HuH-7 (cell line): ENCODE measurements around the gene LIME1.
"Not testable (repeated sequence)": the region's sequence is repeated elsewhere in the genome, so short reads cannot be mapped to it uniquely, and the experiment has no call there.

Experiments used
- DNase-seq: peaks from one replicate; pipeline ENCODE4 v3.0.0; 2011; ENCODE audit warnings: low spot score

The LIME1 gene

DNA sequence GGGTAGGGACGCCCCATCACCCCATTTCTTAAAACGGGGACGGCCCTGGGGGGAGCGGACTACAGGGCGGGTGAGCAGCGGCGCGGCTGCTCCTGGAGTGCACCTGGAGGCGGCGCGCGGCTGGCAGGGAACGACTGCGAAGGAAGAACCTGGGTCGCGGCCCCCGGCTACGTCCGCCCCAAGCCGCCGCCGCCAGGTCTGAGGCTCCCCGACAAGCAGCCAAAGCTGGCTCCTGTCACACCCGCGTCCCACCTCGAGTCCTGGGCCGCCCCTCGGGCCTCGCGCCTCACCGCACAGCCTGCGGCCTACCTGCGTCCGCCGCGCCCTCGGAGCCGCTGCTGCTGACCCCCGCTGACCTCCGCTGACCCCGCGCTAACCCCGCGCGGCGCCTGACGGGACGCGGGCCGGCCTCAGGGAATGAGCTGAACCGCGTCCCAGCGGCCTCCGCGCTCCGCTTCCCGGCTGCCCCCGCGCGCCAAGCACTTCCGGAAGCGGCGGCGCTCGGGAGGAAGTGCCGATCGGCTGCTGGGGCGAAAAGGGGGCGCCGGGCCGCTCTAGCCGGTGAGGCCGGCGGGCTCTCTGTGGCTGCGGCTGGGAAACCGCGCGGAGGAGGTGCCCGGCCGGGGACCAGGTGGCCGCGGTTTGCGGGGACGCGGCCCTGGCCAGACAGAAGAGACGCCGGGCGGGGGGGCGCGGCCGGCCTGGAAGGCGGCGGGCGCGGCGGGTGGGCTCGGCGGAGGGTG, 28.7 kb upstream of the LIME1 start, which contains the start of the genes ARFRP1 and ZGPAT:
Gene ARFRP1 (minus strand): TSS at position 419 of the 743 bp plus-strand sequence. CDS start 885 bp downstream, outside the sequence.
Gene ZGPAT (plus strand): TSS at position 482 of the 743 bp plus-strand sequence. CDS start 542 bp downstream, outside the sequence.
- DNase-seq = peak; percentile 95

DNA sequence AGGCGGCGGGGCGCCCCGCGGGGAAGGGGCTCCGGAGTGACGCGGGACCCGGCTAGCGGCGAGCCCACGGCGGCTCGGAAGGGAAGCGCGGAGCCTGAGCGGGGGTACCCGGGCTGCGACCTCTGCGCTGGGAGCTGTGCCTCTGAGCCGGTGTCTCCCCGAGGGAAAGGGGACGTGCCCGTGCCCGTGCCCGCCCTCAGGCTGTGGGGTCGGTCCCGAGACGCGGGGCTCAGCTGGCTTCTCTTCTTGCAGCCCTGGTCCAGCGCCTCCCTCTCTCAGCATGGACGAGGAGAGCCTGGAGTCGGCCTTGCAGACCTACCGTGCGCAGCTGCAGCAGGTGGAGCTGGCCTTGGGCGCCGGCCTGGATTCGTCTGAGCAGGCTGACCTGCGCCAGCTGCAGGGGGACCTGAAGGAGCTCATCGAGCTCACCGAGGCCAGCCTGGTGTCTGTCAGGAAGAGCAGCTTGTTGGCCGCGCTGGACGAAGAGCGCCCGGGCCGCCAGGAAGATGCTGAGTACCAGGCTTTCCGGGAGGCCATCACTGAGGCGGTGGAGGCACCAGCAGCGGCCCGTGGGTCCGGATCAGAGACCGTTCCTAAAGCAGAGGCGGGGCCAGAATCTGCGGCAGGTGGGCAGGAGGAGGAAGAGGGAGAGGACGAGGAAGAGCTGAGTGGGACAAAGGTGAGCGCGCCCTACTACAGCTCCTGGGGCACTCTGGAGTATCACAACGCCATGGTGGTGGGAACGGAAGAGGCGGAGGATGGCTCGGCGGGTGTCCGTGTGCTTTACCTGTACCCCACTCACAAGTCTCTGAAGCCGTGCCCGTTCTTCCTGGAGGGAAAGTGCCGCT, 27.9 kb upstream of the LIME1 start:
- DNase-seq = peak; percentile 30

DNA sequence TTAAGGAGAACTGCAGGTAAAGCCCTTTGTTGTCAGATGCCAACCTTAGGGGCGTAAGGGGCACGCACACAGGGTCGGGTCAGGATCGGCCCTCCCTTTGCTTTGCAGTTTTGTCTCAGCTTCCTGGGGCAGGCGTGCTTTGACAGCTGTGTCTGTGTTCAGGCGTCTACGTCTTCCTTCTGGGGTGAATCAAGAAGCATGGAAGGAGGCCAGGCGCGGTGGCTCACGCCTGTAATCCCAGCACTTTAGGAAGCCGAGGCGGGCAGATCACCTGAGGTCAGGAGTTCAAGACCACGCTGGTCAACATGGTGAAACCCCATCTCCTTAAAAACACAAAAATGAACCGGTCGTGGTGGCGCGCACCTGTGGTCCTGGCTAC, 27.3 kb upstream of the LIME1 start:
- DNase-seq = no peak

DNA sequence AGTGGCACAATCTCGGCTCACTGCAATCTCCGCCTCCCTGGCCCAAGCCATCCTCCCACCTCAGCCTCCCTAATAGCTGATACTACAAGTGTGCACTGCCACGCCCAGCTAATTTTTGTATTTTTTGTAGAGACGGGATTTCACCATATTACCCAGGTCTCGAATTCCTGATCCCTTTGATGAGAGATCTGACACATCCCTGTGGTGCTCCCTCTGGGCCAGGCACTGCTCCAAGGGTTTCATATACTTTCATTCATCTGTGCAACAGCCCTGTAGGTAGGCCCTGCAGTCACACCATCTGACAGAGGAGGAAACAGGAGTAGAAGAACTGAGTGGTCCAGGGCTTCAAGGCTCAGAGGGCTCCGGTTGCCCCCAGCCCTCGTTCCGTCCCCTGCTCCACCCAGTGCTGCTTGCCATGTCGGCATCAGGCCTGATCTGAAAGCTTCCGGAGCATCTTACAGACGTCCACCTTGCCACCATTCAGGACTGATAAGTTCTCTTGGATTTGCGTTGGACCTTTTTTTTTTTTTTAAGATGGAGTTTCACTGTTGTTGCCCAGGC, 25.3 kb upstream of the LIME1 start:
- no peak for DNase-seq

DNA sequence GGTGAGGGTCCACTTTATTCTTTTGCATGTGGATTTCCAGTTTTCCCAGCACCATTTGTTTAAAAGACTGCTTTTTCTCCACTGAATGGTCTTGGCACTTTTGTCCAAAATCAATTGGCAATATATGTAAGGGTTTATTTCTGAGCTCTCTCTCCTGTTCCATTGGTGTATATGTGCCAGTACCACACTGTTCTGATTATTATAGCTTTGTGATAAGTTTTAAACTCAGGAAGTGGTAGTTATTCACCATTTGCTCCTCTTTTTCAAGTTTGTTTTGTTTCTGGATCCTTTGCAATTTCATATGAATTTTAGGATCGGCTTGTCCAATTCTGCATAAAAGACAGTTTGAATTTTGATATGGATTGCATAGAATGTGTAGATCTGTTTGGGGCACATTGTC, 24.3 kb upstream of the LIME1 start:
- DNase-seq = no peak

DNA sequence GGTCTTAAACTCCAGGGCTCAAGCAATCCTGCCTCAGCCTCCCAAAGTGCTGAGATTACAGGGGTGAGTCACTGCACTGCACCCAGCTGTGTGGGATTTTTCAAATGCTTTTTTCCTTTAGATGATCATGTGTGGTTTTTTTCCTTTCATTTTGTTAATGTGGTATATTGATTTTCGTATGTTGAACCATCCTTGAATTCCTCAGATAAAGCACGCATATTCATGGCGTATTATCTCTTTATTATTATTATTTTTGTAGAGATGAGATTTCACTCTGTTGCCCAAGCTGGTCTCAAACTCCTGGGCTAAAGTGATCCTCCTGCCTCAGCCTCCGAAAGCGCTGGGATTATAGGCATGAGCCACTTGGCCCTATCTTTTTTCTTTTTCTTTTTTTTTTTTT, 21.6 kb upstream of the LIME1 start:
- no peak for DNase-seq

DNA sequence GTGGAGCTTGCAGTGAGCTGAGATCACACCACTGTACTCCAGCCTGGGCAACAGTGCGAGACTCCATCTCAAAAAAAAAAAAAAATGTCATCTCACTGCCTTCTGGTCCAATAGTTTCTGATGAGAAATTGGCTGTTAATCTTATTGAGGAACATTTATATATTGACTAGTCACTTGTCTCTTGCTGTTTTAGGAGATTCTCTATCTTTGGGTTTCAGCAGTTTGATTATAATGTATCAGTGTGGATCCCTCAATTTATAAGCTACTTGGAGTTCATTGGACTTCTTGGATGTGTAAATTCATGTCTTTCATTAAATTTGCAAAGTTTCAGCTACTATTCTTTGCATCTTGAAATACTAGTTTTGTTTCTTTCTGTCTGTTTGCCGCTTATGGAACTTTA, 17.5 kb upstream of the LIME1 start:
- DNase-seq = no peak

DNA sequence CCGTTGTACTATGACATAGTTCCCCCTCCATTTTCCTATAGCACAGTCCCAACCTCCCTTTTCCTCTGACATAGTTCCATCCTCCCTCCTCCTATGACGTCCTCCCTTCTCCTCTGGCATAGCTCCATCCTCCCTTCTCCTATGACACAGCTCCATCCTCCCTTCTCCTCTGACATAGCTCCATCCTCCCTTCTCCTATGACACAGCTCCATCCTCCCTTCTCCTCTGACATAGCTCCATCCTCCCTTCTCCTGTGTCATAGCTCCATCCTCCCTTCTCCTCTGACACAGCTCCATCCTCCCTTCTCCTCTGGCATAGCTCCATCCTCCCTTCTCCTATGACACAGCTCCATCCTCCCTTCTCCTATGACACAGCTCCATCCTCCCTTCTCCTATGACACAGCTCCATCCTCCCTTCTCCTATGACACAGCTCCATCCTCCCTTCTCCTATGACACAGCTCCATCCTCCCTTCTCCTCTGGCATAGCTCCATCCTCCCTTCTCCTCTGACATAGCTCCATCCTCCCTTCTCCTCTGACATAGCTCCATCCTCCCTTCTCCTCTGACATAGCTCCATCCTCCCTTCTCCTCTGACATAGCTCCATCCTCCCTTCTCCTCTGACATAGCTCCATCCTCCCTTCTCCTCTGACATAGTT, 13.4 kb upstream of the LIME1 start:
- DNase-seq = not testable (repeated sequence)

DNA sequence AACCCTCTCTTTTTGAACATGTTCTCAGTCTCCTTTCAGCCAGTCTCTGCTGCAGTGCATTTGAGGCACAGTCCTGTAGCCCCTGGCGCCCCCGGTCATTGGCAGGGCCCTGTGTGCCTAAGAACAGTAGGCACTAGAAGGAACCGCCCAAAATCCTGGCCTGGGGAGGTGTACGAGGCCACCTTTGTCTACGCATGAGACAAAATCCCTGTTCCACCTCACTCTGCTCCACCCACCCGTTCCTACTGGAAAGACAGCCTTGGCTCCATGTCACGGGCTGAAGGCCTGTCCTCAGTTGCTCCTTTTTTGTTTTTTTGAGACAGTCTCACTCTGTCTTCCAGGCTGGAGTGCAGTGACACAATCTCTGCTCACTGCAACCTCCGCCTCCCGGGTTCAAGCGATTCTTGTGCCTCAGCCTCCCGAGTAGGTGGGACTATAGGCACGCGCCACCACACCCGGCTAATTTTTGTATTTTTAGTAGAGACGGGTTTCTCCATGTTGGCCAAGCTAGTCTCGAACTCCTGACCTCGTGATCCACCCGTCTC, 6.2 kb upstream of the LIME1 start:
- not testable (repeated sequence) for DNase-seq

DNA sequence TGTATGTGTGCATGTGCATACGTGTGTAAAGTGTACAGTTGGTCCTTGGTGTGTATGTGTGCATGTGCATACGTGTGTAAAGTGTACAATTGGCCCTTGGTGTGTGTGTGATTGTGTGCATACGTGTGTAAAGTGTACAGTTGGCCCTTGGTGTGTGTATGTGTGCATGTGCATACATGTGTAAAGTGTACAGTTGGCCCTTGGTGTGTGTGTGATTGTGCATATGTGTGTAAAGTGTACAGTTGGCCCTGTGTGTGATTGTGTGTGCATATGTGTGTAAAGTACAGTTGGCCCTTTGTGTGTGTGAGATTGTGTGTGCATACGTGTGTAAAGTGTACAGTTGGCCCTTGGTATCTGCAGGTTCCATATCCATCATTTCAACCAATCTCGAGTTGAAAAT, 5.1 kb upstream of the LIME1 start:
- DNase-seq = no peak

DNA sequence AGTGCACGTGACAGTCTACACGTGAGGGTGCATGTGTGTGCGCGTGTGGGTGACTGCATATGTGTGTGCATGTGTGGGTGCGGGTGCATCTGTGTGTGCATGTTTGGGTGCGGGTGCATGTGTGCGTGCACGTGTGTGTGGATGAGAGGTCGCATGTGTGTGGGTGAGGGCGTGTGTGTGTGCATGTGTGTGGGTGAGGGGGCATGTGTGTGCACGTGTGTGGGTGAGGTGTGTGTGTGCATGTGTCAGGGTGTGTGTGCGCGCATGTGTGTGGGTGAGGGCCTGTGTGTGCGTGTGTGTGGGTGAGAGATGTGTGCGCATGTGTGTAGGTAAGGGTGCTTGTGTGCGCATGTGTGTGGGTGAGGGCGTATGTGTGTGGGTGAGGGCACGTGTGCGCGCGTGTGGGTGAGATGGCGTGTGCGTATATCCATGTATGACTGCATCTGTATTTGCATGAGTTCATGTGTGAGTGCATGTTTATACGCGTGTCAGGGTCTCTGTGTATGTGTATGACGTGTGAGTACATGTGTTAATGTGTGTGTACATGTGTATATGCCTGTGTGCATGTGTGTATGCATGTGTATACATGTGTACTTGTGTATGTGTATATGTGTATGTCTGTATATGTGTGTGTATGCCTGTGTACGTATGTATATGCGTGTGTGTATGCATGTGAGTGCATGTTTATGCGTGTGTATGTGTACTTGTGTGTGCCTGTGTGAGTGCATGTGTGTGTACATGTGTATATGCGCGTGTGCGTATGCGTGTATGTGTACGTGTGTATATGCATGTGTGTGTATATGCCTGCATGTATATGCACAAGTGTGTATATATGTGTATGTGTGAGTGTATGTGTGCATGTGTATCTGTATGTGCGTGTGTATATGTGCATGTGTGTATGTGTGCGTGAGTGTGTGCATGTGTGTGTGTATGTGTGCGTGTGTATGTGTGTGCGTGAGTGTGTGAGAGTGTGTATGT, 4.1 kb upstream of the LIME1 start:
- DNase-seq = no peak

DNA sequence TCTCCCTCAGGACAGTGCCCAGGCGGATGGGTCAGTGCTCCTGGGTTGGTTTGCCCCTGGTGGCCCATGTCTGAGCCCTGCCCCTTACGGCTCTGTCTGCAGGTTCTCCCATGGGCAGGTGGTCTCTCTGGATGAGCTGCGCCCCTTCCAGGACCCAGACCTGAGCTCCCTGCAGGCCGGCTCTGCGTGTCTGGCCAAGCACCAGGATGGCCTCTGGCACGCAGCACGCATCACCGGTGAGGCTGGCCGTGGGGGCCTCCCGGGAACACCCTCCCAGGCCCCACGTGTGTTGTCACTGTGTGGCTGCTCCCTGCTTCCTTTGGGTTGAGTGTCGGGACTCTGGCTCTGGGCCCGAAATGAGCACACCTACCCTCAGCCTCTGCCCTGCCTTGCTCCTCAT, 3.3 kb upstream of the LIME1 start:
- no peak for DNase-seq

DNA sequence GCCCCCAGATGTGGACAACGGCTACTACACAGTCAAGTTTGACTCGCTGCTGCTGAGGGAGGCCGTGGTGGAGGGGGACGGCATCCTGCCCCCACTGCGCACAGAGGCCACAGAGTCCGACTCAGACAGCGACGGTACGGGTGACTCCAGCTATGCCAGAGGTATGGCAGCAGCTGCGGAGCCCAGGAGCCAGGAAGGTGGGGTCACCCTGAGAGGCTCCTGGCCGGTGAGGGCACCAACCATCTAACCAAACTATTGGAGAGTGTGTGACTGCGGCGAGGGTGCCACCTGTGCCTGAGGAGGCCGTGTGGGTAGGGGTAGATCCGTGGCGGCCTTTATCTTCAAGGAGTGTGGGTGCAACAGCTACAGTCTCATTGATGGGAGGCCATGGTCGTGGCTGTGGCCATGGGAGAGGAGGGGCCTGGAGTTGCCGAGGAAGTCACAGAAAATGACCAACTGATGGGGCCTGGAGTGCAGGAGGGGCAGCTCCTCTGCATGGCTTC, 2.8 kb upstream of the LIME1 start:
- DNase-seq = no peak

DNA sequence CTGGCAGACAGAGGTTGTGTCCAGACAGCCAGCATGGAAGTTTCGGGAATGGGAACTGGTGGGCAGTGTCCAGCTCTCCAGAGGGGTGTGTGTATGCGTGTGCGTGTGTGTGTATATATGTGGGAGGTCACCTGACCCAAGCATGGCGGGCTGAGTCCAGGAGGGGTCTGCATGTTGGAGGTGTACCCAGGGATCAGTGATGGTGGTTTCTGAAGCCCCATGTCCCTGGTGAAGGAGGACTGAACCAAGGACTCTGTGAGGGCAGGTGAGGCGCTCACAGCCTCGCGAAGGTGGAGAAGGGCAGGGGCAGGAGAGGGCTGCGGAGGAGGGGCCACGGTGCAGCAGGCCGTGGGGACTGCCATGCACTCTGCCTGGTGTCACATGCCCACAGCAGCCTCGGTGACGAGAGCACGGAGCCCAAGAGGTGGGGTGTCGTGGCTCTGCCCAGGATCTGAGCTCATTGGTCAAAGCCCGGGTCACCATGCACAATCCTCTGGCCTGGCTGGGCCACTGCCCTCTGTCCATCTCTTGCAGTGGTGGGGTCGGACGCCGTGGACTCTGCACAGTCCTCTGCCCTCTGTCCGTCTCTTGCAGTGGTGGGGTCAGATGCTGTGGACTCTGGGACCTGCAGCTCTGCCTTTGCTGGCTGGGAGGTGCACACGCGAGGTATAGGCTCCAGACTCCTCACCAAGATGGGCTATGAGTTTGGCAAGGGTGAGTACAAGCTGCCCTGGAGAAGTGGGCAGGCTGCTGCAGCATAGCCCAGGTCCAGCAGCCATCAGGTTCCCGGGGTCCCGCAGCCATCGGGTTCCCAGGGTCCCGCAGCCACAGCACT, 2.1 kb upstream of the LIME1 start:
- DNase-seq = no peak

DNA sequence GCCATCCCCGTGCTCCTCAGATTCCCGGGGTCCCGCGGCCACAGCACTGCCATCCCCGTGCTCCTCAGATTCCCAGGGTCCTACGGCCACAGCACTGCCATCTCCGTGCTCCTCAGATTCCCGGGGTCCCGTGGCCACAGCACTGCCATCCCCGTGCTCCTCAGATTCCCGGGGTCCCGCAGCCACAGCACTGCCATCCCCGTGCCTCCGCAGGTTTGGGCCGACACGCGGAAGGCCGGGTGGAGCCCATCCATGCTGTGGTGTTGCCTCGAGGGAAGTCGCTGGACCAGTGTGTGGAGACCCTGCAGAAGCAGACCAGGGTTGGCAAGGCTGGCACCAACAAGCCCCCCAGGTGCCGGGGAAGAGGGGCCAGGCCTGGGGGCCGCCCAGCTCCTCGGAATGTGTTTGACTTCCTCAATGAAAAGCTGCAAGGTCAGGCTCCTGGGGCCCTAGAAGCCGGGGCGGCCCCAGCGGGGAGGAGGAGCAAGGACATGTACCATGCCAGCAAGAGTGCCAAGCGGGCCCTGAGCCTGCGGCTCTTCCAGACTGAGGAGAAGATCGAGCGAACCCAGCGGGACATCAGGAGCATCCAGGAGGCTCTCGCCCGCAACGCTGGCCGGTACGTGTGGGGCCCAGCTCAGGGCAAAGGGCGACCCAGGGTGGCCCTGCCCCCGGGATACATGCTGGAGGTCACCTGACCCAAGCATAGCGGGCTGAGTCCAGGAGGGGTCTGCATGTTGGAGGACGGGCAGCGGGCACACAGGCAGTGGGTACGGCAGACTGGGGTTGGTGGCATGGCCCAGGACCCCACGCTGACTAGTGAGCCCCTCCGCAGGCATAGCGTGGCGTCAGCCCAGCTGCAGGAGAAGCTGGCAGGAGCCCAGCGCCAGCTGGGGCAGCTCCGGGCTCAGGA, 1.3 kb upstream of the LIME1 start:
- DNase-seq = no peak

DNA sequence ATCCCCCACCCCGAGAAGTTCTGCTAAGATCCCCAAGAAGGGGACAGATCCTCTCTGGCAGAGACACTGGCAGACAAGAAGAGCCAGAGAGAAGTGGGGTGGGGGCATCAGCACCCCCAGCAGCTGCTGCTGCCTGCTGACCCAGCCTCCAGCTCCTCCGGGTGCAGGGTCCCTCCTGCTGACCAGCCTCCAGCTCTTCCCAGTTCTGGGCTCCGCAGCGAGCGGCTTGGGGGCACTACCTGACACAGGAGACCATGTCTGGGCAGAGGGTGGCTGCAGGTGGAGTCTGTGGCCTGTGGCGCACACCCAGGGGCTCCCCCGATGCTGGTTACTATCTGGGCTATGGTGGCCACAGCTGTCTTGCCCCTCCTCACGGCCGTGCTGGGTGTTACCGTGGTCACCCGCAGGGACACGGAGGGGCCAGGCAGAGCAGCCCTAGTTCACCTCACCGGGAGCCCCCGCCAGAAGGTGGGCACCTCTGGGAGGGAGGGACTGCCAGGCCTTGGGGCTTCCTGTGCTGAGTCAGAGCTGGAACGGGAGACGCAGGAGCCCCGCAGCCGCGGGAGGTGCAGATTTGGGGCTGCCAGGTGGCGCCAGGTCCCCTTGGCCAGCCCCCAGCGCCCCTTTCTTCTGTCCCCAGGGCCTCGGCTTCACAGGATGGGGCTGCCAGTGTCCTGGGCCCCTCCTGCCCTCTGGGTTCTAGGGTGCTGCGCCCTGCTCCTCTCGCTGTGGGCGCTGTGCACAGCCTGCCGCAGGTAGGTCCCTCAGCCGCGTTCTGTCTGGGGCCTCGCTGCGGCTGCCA, 630 bp downstream of the LIME1 start:
- DNase-seq = no peak

DNA sequence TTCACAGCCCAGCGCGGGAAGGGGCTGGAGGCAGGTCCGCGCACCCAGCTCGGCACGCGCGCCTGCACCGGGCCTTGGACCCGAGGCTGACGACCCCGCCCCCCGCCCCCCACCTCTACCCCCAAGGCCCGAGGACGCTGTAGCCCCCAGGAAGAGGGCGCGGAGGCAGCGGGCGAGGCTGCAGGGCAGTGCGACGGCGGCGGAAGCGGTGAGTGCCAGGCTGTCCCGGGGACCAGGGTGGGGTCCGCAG, 1.2 kb downstream of the LIME1 start:
- DNase-seq = no peak
